ENCODE results near the gene BBS9. TPM values are rescaled to one million over a fixed set of nuclear protein-coding genes. Genes with fewer than 3 reads are reported as not detected.

BBS9 gene
- total RNA-seq, 3 donors from 2014 or later, result 8.2 to 23.5 (median 15.8) TPM

DNA sequence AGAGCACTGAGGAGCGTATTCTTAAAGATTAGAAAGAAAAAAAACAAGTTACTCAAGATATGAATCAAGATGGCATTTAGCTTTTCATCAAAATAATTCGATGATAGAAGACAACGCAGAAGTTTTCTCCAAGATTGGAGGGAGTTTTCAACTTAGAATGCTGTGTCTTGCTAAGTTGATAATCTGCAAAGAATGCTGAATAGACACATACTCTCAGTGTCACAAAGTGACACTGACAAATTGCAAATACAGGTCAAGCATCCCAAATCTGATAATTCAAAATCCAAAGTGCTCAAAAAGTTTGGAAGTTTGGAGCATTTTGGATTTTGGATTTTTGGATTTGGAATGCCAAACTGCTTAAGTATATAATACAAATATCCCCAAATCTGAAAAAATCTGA, 243.8 kb downstream of the BBS9 start:
- no peak for ATAC-seq
- intact Hi-C loops (cut with DNase I, micrococcal nuclease), result no loop called here
- no peak for DNase-seq
- H3K9me3 ChIP-seq, result no peaks in the 10 kb centered on the region
- H3K4me3 ChIP-seq, result no peak overlapping the region
- H3K36me3 ChIP-seq (ENCODE audit: low read depth), result no peaks in the 10 kb centered on the region
- no peaks in the 10 kb centered on the region for H3K4me1 ChIP-seq (ENCODE audit: low read depth)
- TF ChIP-seq, protein P1, sequence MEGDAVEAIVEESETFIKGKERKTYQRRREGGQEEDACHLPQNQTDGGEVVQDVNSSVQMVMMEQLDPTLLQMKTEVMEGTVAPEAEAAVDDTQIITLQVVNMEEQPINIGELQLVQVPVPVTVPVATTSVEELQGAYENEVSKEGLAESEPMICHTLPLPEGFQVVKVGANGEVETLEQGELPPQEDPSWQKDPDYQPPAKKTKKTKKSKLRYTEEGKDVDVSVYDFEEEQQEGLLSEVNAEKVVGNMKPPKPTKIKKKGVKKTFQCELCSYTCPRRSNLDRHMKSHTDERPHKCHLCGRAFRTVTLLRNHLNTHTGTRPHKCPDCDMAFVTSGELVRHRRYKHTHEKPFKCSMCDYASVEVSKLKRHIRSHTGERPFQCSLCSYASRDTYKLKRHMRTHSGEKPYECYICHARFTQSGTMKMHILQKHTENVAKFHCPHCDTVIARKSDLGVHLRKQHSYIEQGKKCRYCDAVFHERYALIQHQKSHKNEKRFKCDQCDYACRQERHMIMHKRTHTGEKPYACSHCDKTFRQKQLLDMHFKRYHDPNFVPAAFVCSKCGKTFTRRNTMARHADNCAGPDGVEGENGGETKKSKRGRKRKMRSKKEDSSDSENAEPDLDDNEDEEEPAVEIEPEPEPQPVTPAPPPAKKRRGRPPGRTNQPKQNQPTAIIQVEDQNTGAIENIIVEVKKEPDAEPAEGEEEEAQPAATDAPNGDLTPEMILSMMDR (IDR thresholded peaks at IDR 0.05), result no peak

DNA sequence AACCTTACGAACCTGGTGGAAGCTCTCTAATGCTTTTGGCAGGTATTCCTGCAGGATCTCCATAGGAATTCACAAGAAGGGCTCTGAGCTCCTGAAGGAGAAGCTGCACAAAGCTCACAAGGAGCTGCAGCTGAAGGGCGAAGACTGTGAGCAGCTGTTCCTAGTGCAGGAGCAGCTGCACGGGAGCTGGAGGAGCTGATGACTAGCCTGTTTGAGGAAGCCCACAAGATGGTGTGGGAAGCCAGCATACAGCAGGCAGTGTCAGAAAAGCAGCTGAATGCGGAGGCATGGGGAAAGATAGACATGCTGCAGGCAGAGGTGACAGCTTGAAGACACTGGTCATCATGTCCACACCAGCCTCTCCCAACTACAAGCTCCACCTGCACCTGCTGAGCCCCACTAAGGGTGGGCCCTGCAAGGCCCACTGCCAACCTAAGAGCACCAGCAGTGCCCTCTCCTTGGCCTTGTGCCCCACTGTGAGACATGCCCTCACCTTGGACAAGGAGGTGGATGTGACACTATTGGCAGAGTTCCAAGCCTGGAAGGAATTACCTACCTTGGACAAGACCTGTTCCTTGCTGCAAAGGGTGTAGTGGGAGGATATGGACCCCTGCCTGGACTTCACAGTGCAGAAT, 250.6 kb downstream of the BBS9 start:
- H3K36me3 ChIP-seq (ENCODE audit: low read depth), result no peaks in the 10 kb centered on the region

DNA sequence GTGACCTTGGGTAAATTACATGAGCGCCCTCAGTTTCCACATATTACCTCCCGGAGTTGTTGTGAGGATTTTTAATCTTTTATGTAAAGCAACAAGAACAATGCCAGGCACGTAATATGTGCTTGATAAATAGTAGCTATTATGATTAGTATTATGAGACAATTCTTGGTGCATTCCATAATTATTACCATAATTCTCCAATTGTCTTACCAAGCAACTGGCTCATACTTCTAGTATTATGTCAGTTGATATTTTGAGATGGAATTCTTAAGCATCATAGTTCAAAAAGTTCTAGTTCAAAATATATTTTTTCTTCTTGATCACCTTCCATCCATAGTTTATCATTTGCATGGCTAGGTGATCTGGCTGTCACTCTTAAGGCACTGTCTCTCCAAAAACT, 259.0 kb downstream of the BBS9 start:
- H3K4me3 ChIP-seq, result no peak overlapping the region
- TF ChIP-seq, protein P1 (IDR thresholded peaks at IDR 0.05), result no peak

More for the DNA sequence above, 250.6 kb downstream of the BBS9 start:
- intact Hi-C loops (cut with DNase I, micrococcal nuclease), result no loop called here
- ATAC-seq (no peak), DNase-seq (no peak)
- TF ChIP-seq, protein P1 (IDR thresholded peaks at IDR 0.05), result no peak
- no peaks in the 10 kb centered on the region for H3K9me3 ChIP-seq
- H3K4me3 ChIP-seq, result no peak overlapping the region
- H3K4me1 ChIP-seq (ENCODE audit: low read depth), result no peaks in the 10 kb centered on the region

DNA sequence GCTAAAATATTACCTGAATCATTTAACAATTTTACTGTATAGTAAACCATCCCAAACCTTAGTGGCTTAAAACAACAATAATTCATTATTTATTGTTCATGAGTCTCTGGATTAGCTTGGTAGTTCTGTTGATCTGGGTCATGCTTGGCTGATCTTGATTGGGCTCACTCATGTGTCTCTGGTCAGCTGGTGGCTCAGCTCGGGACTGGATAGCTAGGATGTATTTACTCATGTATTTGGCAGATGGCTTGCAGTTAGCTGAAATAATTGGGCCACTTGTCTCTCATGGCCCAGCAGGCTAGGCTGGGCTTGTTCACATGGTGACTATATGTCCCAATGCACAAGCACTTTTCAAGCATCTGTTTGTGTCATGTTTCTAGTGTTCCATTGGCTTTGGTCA, 262.8 kb downstream of the BBS9 start:
- ATAC-seq, result no peak
- intact Hi-C loops (cut with DNase I, micrococcal nuclease), result no loop called here
- H3K36me3 ChIP-seq (ENCODE audit: low read depth), result no peaks in the 10 kb centered on the region
- H3K4me3 ChIP-seq, result no peak overlapping the region
- no peak for DNase-seq
- H3K4me1 ChIP-seq (ENCODE audit: low read depth), result no peaks in the 10 kb centered on the region
- TF ChIP-seq, protein P1 (IDR thresholded peaks at IDR 0.05), result no peak
- no peaks in the 10 kb centered on the region for H3K9me3 ChIP-seq

More for the DNA sequence above, 259.0 kb downstream of the BBS9 start:
- no peak for DNase-seq
- Histone ChIP-seq H3K9me3 (no peaks in the 10 kb centered on the region), H3K36me3 (ENCODE audit: low read depth) (no peaks in the 10 kb centered on the region), H3K4me1 (ENCODE audit: low read depth) (no peaks in the 10 kb centered on the region)
- intact Hi-C loops (cut with DNase I, micrococcal nuclease), result no loop called here
- no peak for ATAC-seq

DNA sequence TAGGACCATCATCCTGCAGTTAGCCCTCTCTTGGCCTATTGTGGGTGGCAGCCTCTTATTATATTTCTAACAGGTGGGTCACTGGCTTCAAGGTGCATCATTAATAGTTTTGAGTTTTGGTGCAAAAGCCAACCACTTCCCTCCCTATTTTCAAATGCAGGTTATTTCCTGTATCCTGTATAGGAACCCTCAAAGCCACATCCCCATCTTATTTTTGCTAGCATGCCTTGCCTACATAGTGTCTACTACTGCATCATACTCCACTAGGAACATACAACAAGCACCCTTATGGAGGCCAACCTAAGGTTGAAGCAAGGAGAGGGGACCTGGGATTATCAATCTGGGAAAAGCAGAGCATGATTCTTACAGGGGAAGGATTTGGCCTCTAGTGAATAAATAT, 264.4 kb downstream of the BBS9 start:
- no peaks in the 10 kb centered on the region for H3K4me1 ChIP-seq (ENCODE audit: low read depth)
- DNase-seq (no peak), ATAC-seq (no peak)
- intact Hi-C loops (cut with DNase I, micrococcal nuclease), result no loop called here
- no peaks in the 10 kb centered on the region for H3K36me3 ChIP-seq (ENCODE audit: low read depth)
- H3K4me3 ChIP-seq, result no peak overlapping the region
- TF ChIP-seq, protein P1 (IDR thresholded peaks at IDR 0.05), result no peak
- H3K9me3 ChIP-seq, result no peaks in the 10 kb centered on the region

DNA sequence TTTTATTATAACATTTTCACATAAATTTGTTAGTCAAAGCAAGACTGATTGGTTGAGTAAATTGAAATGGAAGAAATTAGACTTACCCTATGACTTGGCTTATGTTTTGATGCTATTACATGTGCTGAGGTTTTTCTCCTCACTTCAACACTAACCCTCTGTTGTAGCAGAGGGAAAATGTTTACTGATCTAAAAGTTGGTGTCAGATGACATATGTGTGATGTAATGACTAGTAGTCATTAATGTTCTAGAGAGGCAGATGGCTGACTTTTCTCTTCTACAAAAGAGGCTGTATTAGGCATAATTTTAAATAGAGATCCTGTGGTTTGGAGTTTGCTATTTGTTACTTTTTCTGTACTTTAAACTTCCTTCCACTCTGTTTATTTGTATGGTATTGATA, 266.0 kb downstream of the BBS9 start:
- TF ChIP-seq, protein P1 (IDR thresholded peaks at IDR 0.05), result no peak
- H3K4me3 ChIP-seq, result no peak overlapping the region
- intact Hi-C loops (cut with DNase I, micrococcal nuclease), result no loop called here
- H3K36me3 ChIP-seq (ENCODE audit: low read depth), result no peaks in the 10 kb centered on the region
- ATAC-seq (no peak), DNase-seq (no peak)
- H3K9me3 ChIP-seq, result no peaks in the 10 kb centered on the region
- H3K4me1 ChIP-seq (ENCODE audit: low read depth), result no peaks in the 10 kb centered on the region
